ENCODE results near the gene ALX3. TPM values are rescaled to one million over a fixed set of nuclear protein-coding genes. Genes with fewer than 3 reads are reported as not detected.

The ALX3 gene
- polyA plus RNA-seq, 4 donors, result 0.09 TPM; not detected in 3

GRCh38 chr1:110094931-110095654 lies 24.6 kb upstream of the ALX3 start:
- H3K27me3 ChIP-seq (ENCODE audit: control insufficient read depth in 3 of 3, insufficient read depth in 3 of 3, low read length in 3 of 3), result peaks cover 3 to 23% (median 3%) of the 10 kb centered on the region in 3 donors
- DNase-seq (no peak), FAIRE-seq (no peak)

GRCh38 chr1:110092991-110093390 lies 22.5 kb upstream of the ALX3 start:
- FAIRE-seq (no peak), DNase-seq (no peak)
- H3K27me3 ChIP-seq (ENCODE audit: control insufficient read depth in 3 of 3, insufficient read depth in 3 of 3, low read length in 3 of 3), result peaks cover 3 to 35% (median 3%) of the 10 kb centered on the region in 3 donors
- WGBS, 3 donors, result 86 to 88% (median 86%) methylated on average over 2 of the region's 2 CpGs
- no peak overlapping the region for H3K27ac ChIP-seq (ENCODE audit: low read depth in 1 of 3, low read length in 2 of 3)
- no peaks in the 10 kb centered on the region for H3K36me3 ChIP-seq (ENCODE audit: control insufficient read depth in 3 of 3, insufficient read depth in 2 of 3, low read depth in 1 of 3, low read length in 3 of 3)
- no peaks in the 10 kb centered on the region for H3K4me1 ChIP-seq (ENCODE audit: control insufficient read depth in 3 of 3, insufficient read depth in 2 of 3, low read depth in 1 of 3, low read length in 2 of 3)
- H3K9me3 ChIP-seq (ENCODE audit: control insufficient read depth in 2 of 2, insufficient read depth in 1 of 2, low read depth in 1 of 2, low read length in 1 of 2), result peaks cover 0 to 3% of the 10 kb centered on the region in 2 donors
- H3K4me3 ChIP-seq (ENCODE audit: low read depth in 1 of 3, low read length in 3 of 3), result no peak overlapping the region

More at GRCh38 chr1:110094931-110095654, 24.6 kb upstream of the ALX3 start:
- no peak overlapping the region for H3K4me3 ChIP-seq (ENCODE audit: low read depth in 1 of 3, low read length in 3 of 3)
- H3K36me3 ChIP-seq (ENCODE audit: control insufficient read depth in 3 of 3, insufficient read depth in 2 of 3, low read depth in 1 of 3, low read length in 3 of 3), result no peaks in the 10 kb centered on the region
- H3K9me3 ChIP-seq (ENCODE audit: control insufficient read depth in 2 of 2, insufficient read depth in 1 of 2, low read depth in 1 of 2, low read length in 1 of 2), result peaks cover 0 to 3% of the 10 kb centered on the region in 2 donors
- no peak overlapping the region for H3K27ac ChIP-seq (ENCODE audit: low read depth in 1 of 3, low read length in 2 of 3)
- 53 to 59% (median 54%) methylated on average over 7 of the region's 7 CpGs for WGBS, 3 donors
- no peaks in the 10 kb centered on the region for H3K4me1 ChIP-seq (ENCODE audit: control insufficient read depth in 3 of 3, insufficient read depth in 2 of 3, low read depth in 1 of 3, low read length in 2 of 3)

GRCh38 chr1:110091791-110092190 lies 21.3 kb upstream of the ALX3 start:
- FAIRE-seq, result no peak

GRCh38 chr1:110091381-110091780 lies 20.9 kb upstream of the ALX3 start:
- peaks cover 3 to 42% (median 3%) of the 10 kb centered on the region in 3 donors for H3K27me3 ChIP-seq (ENCODE audit: control insufficient read depth in 3 of 3, insufficient read depth in 3 of 3, low read length in 3 of 3)

More at GRCh38 chr1:110091791-110092190, 21.3 kb upstream of the ALX3 start:
- WGBS, 3 donors, result 71 to 77% (median 75%) methylated on average over 3 of the region's 3 CpGs
- no peak for DNase-seq
- H3K9me3 ChIP-seq (ENCODE audit: control insufficient read depth in 2 of 2, insufficient read depth in 1 of 2, low read depth in 1 of 2, low read length in 1 of 2), result peaks cover 0 to 3% of the 10 kb centered on the region in 2 donors
- peaks cover 3 to 41% (median 3%) of the 10 kb centered on the region in 3 donors for H3K27me3 ChIP-seq (ENCODE audit: control insufficient read depth in 3 of 3, insufficient read depth in 3 of 3, low read length in 3 of 3)
- H3K4me3 ChIP-seq (ENCODE audit: low read depth in 1 of 3, low read length in 3 of 3), result no peak overlapping the region
- H3K4me1 ChIP-seq (ENCODE audit: control insufficient read depth in 3 of 3, insufficient read depth in 2 of 3, low read depth in 1 of 3, low read length in 2 of 3), result no peaks in the 10 kb centered on the region
- no peaks in the 10 kb centered on the region for H3K36me3 ChIP-seq (ENCODE audit: control insufficient read depth in 3 of 3, insufficient read depth in 2 of 3, low read depth in 1 of 3, low read length in 3 of 3)
- H3K27ac ChIP-seq (ENCODE audit: low read depth in 1 of 3, low read length in 2 of 3), result no peak overlapping the region

GRCh38 chr1:110089561-110090275 lies 19.2 kb upstream of the ALX3 start:
- Histone ChIP-seq H3K4me1 (ENCODE audit: control insufficient read depth in 3 of 3, insufficient read depth in 2 of 3, low read depth in 1 of 3, low read length in 2 of 3) (peaks cover 0 to 2% (median 0%) of the 10 kb centered on the region in 3 donors), H3K4me3 (ENCODE audit: low read depth in 1 of 3, low read length in 3 of 3) (no peak overlapping the region), H3K36me3 (ENCODE audit: control insufficient read depth in 3 of 3, insufficient read depth in 2 of 3, low read depth in 1 of 3, low read length in 3 of 3) (no peaks in the 10 kb centered on the region), H3K27me3 (ENCODE audit: control insufficient read depth in 3 of 3, insufficient read depth in 3 of 3, low read length in 3 of 3) (peaks cover 2 to 56% (median 3%) of the 10 kb centered on the region in 3 donors), H3K27ac (ENCODE audit: low read depth in 1 of 3, low read length in 2 of 3) (no peak overlapping the region), H3K9me3 (ENCODE audit: control insufficient read depth in 2 of 2, insufficient read depth in 1 of 2, low read depth in 1 of 2, low read length in 1 of 2) (peaks cover 0 to 3% of the 10 kb centered on the region in 2 donors)
- 41 to 47% (median 42%) methylated on average over 7 of the region's 7 CpGs for WGBS, 3 donors
- FAIRE-seq (no peak), DNase-seq (no peak)

More at GRCh38 chr1:110091381-110091780, 20.9 kb upstream of the ALX3 start:
- H3K9me3 ChIP-seq (ENCODE audit: control insufficient read depth in 2 of 2, insufficient read depth in 1 of 2, low read depth in 1 of 2, low read length in 1 of 2), result peaks cover 0 to 3% of the 10 kb centered on the region in 2 donors
- no peaks in the 10 kb centered on the region for H3K4me1 ChIP-seq (ENCODE audit: control insufficient read depth in 3 of 3, insufficient read depth in 2 of 3, low read depth in 1 of 3, low read length in 2 of 3)
- H3K27ac ChIP-seq (ENCODE audit: low read depth in 1 of 3, low read length in 2 of 3), result no peak overlapping the region
- no peak for FAIRE-seq
- WGBS, 3 donors, result 49 to 71% (median 53%) methylated on average over 2 of the region's 2 CpGs
- H3K4me3 ChIP-seq (ENCODE audit: low read depth in 1 of 3, low read length in 3 of 3), result no peak overlapping the region
- H3K36me3 ChIP-seq (ENCODE audit: control insufficient read depth in 3 of 3, insufficient read depth in 2 of 3, low read depth in 1 of 3, low read length in 3 of 3), result no peaks in the 10 kb centered on the region
- DNase-seq, result no peak

GRCh38 chr1:110088739-110089316 lies 18.4 kb upstream of the ALX3 start:
- H3K4me1 ChIP-seq (ENCODE audit: control insufficient read depth in 3 of 3, insufficient read depth in 2 of 3, low read depth in 1 of 3, low read length in 2 of 3), result peaks cover 0 to 10% (median 0%) of the 10 kb centered on the region in 3 donors
- FAIRE-seq, result no peak
- no peaks in the 10 kb centered on the region for H3K9me3 ChIP-seq (ENCODE audit: control insufficient read depth in 2 of 2, insufficient read depth in 1 of 2, low read depth in 1 of 2, low read length in 1 of 2)
- no peak overlapping the region for H3K27ac ChIP-seq (ENCODE audit: low read depth in 1 of 3, low read length in 2 of 3)
- H3K36me3 ChIP-seq (ENCODE audit: control insufficient read depth in 3 of 3, insufficient read depth in 2 of 3, low read depth in 1 of 3, low read length in 3 of 3), result no peaks in the 10 kb centered on the region
- WGBS, 3 donors, result 75 to 80% (median 77%) methylated on average over 10 of the region's 10 CpGs
- H3K27me3 ChIP-seq (ENCODE audit: control insufficient read depth in 3 of 3, insufficient read depth in 3 of 3, low read length in 3 of 3), result peaks cover 0 to 63% (median 0%) of the 10 kb centered on the region in 3 donors
- no peak overlapping the region for H3K4me3 ChIP-seq (ENCODE audit: low read depth in 1 of 3, low read length in 3 of 3)
- no peak for DNase-seq

GRCh38 chr1:110087812-110088738 lies 17.6 kb upstream of the ALX3 start:
- H3K27ac ChIP-seq (ENCODE audit: low read depth in 1 of 3, low read length in 2 of 3), result no peak overlapping the region
- H3K4me1 ChIP-seq (ENCODE audit: control insufficient read depth in 3 of 3, insufficient read depth in 2 of 3, low read depth in 1 of 3, low read length in 2 of 3), result peaks cover 0 to 12% (median 0%) of the 10 kb centered on the region in 3 donors
- H3K27me3 ChIP-seq (ENCODE audit: control insufficient read depth in 3 of 3, insufficient read depth in 3 of 3, low read length in 3 of 3), result peaks cover 0 to 71% (median 0%) of the 10 kb centered on the region in 3 donors
- 45 to 51% (median 46%) methylated on average over 15 of the region's 15 CpGs for WGBS, 3 donors
- FAIRE-seq (no peak), DNase-seq (peak; percentile 67 to 70)
- no peak overlapping the region for H3K4me3 ChIP-seq (ENCODE audit: low read depth in 1 of 3, low read length in 3 of 3)
- H3K9me3 ChIP-seq (ENCODE audit: control insufficient read depth in 2 of 2, insufficient read depth in 1 of 2, low read depth in 1 of 2, low read length in 1 of 2), result no peaks in the 10 kb centered on the region
- H3K36me3 ChIP-seq (ENCODE audit: control insufficient read depth in 3 of 3, insufficient read depth in 2 of 3, low read depth in 1 of 3, low read length in 3 of 3), result no peaks in the 10 kb centered on the region
